ENCODE data around the gene DSP.

DSP gene, protein sequence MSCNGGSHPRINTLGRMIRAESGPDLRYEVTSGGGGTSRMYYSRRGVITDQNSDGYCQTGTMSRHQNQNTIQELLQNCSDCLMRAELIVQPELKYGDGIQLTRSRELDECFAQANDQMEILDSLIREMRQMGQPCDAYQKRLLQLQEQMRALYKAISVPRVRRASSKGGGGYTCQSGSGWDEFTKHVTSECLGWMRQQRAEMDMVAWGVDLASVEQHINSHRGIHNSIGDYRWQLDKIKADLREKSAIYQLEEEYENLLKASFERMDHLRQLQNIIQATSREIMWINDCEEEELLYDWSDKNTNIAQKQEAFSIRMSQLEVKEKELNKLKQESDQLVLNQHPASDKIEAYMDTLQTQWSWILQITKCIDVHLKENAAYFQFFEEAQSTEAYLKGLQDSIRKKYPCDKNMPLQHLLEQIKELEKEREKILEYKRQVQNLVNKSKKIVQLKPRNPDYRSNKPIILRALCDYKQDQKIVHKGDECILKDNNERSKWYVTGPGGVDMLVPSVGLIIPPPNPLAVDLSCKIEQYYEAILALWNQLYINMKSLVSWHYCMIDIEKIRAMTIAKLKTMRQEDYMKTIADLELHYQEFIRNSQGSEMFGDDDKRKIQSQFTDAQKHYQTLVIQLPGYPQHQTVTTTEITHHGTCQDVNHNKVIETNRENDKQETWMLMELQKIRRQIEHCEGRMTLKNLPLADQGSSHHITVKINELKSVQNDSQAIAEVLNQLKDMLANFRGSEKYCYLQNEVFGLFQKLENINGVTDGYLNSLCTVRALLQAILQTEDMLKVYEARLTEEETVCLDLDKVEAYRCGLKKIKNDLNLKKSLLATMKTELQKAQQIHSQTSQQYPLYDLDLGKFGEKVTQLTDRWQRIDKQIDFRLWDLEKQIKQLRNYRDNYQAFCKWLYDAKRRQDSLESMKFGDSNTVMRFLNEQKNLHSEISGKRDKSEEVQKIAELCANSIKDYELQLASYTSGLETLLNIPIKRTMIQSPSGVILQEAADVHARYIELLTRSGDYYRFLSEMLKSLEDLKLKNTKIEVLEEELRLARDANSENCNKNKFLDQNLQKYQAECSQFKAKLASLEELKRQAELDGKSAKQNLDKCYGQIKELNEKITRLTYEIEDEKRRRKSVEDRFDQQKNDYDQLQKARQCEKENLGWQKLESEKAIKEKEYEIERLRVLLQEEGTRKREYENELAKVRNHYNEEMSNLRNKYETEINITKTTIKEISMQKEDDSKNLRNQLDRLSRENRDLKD (N-terminal part only)

GRCh38 chr6:7541175-7542064 lies at the start of gene DSP:
TSS of gene DSP (plus strand) at chr6:7541671. CDS start at chr6:7541916, 245 bp downstream.
- no peak for DNase-seq (ENCODE audit: low spot score)

DNA sequence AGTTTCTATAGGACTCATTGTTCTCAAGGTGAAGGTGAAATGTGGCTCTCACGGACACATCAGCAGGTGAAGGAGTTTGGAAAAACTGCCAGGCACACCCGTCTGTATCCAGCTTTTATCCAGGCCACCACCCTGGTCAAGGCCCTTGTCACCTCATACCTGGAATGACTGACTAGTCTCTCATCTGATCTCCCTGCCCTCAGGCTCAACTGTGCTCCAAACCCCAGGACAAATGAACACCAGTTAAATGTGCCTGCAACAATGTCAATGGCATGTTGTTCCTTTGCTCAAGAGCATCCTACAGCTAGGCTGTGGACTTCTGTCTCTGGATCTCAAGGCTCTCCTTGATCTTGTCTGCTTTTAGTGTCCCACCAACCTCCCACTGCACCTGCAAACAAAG lies 47.6 kb upstream of the DSP start:
- DNase-seq (ENCODE audit: low spot score): no peak

GRCh38 chr6:7494638-7495037 lies 46.8 kb upstream of the DSP start:
- no peak for DNase-seq (ENCODE audit: low spot score)

DNA sequence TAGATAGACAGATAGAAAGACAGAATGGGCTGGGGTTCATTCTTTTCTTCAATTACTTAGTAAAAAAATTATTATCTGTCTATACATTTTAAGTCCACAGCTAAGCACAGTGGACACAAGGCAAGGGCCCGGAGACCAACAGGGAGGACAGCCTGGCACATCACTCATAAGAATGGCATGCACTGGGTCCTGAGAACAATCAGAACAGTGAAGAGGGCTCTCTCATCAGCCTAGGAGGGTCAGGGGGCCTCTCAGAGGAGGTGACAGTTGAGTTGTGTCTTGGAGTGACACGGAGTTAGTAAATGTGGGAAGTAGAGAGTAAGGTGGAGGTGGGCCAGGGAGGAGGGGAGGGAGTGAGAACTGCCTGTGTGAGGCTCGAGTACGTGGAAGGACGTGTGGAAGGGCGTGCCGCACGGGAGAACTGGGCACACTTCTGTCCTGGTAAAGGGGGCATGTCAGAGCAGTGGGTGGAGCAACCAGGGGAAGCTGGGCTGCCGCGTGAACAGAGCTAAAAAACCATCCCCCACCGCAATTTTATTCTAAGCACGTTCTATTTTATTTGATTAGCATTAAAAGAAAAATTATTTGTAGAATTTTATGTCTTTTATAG lies 45.1 kb upstream of the DSP start:
- DNase-seq (ENCODE audit: low spot score): no peak

DNA sequence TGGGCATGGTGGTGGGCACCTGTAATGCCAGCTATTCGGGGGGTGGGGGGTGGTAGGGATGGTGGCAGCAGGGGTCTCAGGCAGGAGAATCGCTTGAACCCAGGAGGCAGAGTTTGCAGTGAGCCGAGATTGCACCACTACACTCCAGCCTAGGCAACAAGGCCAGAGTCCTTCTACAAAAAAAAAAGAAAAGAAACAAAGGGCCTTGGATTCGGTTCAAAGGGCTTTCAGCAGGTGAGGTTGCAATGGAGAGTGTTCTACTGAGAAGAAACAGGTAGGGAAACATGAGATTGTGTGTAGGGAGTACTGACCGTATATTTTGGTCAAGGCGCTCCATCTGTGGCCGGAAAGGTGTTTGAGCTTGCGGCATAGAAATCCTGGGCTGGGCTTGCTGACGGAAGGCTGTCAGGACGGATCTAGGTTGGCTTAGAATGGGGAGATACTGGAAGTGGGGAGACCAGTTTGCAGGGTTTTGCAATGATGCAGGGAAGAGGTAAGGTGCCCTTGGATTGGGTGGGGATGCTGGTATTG lies 40.7 kb upstream of the DSP start:
- no peak for DNase-seq (ENCODE audit: low spot score)

DNA sequence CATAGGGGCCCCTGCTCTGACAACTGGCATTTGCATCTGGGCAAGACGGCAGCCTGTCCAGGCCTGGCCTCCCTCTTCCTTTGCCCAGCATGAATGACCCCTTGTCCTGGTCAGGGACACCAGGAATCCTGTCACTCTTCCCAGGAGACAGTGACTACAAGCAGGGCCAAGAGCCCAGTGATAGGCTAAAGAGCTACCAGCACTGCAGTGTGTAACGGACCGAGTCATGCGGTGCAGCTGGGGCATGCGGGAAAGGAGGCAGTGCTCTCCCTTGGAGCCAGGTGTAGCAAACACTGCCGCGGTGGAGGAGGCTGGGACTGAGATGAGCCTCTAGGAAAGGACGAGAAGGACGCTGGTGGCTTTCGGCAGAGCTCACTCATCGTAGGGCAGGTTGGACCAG lies 38.7 kb upstream of the DSP start:
- no peak for DNase-seq (ENCODE audit: low spot score)

GRCh38 chr6:7504041-7504440 lies 37.4 kb upstream of the DSP start:
- DNase-seq (ENCODE audit: low spot score): peak; percentile 86

GRCh38 chr6:7505189-7505699 lies 36.2 kb upstream of the DSP start:
- peak; percentile 65 for DNase-seq (ENCODE audit: low spot score)

GRCh38 chr6:7507600-7507999 lies 33.9 kb upstream of the DSP start:
- DNase-seq (ENCODE audit: low spot score): no peak

- DNase-seq (ENCODE audit: low spot score): no peak
Observed at GRCh38 chr6:7512320-7512719, 29.2 kb upstream of the DSP start.

GRCh38 chr6:7513529-7513928 lies 27.9 kb upstream of the DSP start:
- DNase-seq (ENCODE audit: low spot score): no peak

GRCh38 chr6:7515363-7515762 lies 26.1 kb upstream of the DSP start:
- no peak for DNase-seq (ENCODE audit: low spot score)

DNA sequence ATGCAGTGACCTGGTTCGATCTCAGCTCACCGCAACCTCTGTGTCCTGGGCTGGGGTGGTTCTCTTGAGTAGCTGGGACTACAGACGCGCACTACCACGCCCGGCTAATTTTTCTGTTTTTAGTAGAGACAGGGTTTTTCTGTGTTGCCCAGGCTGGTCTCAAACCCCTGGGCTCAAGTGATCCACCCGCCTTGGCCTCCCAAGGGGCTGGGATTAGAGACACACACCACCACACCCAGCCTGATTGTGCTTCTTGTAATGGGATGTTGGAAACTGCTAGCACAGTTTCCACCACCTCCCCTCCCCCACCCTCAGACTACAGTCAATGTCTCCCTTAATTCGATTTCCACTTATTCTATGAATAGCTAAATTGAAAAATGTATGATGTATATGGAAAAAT lies 22.6 kb upstream of the DSP start:
- DNase-seq (ENCODE audit: low spot score): no peak

DNA sequence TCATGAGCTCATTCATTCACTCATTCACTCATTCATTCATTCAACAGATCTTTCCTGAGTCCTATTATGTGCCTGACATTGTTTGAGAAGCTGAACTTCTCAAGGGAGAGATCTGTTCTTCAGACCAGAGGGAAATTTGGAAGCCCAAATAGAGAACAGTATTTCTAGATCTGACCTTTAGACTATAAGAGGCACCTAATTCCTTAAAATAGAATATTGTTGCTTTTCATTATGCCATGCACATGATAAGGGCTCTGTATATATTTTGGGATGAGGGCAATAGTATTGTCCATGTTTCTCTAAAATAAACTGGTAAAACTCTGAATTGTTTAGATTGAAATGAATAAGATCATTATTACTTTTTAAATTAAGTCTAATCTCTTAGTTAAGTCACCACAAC lies 18.6 kb upstream of the DSP start:
- DNase-seq (ENCODE audit: low spot score): no peak

GRCh38 chr6:7523922-7524321 lies 17.5 kb upstream of the DSP start:
- no peak for DNase-seq (ENCODE audit: low spot score)

- DNase-seq (ENCODE audit: low spot score): no peak
Observed at GRCh38 chr6:7526755-7527154, 14.7 kb upstream of the DSP start.

DNA sequence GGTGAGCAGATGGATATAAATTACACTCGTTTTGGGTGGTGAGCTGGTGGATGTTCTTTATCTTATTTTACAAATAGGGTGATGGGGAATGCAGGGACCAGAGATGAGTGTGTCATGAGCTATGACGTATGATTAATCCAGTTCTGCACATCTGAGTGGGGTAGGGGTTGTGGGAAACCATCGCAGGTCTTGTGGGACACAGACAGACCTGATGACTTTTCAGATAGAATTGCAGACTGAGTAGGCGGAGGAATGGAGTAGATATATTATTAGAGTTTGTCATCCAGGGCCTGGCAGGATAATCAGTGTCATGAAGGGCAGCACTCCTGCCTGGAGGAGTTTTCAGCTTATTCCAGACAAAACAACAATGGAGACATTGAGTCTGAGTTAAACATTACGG lies 12.9 kb upstream of the DSP start:
- peak; percentile 87 for DNase-seq (ENCODE audit: low spot score)

DNA sequence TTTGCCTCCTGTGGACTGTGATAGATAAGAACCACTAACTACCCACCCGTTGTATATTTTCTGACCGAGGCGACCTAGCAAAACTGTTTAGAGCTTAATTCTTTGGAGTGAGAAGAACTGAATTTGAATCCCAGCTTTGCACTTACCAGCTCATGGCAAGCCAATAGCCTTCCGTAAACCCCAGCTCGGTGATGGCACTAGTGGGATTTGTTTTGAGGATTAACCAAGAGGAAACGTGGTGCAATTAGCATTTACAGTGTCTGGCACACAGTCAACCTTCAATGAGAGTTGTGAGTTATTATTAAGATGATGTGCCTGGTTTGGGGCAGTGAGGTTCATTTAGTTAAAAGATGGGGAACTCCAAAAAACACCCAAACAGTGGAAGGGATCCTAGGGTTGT lies 12.3 kb upstream of the DSP start:
- no peak for DNase-seq (ENCODE audit: low spot score)

- no peak for DNase-seq (ENCODE audit: low spot score)
Observed at GRCh38 chr6:7532232-7532631, 9.2 kb upstream of the DSP start.

DNA sequence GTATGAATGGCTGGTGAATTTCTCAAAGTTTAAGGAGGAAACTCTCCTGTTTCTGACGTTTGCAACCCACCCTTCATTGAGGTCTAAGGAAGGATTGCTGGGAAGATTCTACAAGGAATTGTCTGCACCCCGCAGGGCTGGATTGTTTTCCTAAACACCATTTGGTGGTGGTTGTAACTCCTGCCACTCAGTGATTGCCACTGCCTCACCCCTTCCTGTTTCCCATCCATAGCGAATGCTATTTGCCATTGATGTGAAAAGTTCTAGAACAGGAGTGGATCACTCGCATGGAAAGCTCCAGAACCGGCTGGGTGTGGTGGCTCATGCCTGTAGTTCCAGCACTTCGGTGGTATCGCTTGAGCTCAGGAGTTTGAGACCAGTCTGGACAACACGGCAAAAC lies 8.7 kb upstream of the DSP start:
- DNase-seq (ENCODE audit: low spot score): no peak

DNA sequence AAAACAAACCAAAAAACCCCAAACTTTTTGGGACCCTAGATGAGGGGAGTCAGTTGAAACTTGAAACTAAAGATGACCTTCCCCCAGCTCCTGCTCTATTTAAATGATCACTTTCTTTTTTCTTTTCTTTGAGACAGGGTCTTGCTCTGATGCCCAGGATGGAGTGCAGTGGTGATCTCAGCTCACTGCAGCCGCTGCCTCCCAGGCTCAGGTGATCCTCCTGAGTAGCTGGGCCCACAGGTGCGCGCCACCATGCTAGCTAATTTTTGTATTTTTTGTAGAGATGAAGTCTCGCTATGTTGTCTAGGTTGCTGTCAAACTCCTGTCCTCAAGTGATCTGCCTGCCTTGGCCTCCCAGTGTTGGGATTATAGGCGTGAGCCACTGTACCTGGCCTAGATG lies 7.3 kb upstream of the DSP start:
- no peak for DNase-seq (ENCODE audit: low spot score)

Measured in COLO829 (cell line).